Measurements from ENCODE around the gene BANF1. TPM values are rescaled to one million over a fixed set of nuclear protein-coding genes. Genes with fewer than 3 reads are reported as not detected.
"Not testable (repeated sequence)": the region's sequence is repeated elsewhere in the genome, so short reads cannot be mapped to it uniquely, and the experiment has no call there.

BANF1 gene
- total RNA-seq, 1 donor from 2014 or later, result 16.7 TPM

DNA sequence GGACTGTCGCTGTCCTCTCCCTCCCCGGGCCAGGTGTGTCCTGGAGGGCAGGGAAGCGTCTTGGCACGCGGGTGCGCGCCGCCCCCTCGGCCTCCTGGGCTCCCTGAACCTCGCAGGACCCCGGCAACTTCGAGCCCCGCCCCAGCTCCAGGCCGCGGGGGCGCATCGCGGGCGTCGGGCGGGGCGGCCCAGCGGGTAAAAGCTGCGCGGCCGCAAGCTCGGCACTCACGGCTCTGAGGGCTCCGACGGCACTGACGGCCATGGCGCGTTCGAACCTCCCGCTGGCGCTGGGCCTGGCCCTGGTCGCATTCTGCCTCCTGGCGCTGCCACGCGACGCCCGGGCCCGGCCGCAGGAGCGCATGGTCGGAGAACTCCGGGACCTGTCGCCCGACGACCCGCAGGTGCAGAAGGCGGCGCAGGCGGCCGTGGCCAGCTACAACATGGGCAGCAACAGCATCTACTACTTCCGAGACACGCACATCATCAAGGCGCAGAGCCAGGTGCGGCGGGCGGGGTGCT is 9.5 kb downstream of the BANF1 start, which contains the start of gene CST6:
Gene CST6 (plus strand): TSS at position 224 of the 519 bp plus-strand sequence. CDS start 37 bp downstream, at position 261.
- no peak for DNase-seq

DNA sequence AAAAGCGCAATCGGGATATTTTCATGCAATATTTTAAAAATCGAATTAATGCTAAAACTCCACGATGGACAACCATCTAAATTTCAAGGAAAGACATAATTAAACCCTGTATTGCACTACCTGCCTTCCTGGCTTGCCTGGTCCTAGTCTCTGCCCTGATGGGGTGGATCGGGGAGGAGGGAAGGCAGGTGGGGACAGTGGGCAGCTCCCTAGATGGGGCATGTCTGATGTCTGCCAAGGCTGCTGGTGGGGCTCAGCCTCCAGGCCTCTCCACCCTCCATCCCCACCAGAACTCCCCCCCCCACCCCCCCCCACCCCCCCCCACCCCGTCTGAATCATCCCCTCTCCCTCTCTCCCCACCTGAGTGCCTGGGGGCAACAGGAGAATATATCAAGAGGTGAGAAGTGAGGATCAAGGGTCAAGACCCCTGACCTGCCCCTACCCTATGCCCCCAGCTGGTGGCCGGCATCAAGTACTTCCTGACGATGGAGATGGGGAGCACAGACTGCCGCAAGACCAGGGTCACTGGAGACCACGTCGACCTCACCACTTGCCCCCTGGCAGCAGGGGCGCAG is 10.2 kb downstream of the BANF1 start:
- no peak for DNase-seq

DNA sequence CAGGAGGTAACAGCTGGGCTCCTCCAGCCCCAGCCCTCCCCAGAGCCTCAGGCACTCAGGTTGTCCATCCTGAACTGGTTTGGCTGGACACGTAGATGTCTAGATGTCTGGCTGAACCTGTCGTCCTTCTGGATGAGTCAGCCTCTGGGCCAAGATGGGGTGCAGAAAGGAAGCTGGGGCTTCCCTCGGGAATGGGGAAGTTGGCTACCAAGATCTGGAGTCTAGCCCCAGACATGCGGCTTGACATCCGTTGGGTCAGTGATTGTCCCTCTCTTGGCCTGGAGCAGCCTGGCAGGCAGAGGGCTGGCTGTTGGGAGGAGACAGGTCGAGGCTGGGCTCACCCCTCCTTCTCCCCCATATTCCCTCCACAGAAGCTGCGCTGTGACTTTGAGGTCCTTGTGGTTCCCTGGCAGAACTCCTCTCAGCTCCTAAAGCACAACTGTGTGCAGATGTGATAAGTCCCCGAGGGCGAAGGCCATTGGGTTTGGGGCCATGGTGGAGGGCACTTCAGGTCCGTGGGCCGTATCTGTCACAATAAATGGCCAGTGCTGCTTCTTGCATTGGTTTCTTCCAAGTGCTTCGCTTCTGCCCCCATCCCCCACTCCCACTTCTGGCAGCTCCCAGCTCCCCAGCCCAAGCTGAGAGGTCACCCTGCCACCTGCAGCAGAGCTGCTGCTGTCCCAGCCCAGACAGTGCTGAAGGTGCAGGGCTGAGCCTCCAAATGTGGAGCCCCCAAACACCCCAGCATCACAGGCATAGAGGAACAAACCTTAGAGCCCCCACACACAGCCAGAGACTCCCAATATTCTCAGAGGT is 10.9 kb downstream of the BANF1 start:
- DNase-seq, result no peak

DNA sequence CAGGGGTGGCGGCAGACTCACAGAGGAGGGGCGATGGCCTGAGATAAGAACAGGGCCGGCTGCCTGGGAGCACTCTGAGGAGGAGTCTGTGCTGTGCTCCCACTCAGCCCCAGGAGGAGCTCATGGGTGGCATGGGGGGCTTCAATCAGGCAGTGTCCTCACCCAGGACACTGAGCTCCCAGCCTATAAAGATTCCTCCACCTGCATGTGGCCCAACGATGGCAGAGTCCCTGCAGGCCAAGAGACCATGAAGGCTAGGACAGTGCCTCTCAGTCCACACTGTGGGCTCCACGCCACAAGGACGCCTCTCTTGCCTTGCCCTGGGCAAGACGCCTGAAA is 11.4 kb downstream of the BANF1 start:
- no peak for DNase-seq

DNA sequence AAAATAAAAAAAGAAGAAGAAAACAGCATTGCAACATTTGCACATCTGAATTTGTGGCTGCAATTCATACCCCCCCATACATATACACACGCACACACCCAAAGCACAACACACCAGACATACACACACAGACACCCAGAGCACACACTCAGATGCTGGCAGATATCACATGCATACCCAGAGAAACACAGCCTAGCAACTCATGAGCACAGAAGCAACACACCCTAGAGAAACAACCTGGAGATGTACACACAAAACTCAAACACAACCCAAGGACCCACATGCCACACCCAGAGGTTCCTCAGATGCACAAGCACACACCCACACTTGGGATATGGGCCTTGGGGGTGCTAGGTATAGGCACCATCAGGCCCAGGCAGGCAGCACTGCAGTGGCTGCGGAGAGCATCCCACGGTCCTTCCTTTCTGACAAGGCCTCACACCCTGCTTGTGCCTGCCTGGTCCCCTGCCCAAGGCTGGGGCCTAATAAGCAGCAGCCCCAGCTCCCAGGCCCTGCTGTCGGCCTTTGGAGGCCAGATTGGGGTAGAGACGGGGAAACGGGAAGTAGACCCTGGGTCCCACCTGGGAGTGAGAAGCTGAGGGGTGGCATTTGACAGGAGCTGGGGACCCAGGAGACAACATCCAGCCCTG is 12.6 kb downstream of the BANF1 start:
- no peak for DNase-seq

DNA sequence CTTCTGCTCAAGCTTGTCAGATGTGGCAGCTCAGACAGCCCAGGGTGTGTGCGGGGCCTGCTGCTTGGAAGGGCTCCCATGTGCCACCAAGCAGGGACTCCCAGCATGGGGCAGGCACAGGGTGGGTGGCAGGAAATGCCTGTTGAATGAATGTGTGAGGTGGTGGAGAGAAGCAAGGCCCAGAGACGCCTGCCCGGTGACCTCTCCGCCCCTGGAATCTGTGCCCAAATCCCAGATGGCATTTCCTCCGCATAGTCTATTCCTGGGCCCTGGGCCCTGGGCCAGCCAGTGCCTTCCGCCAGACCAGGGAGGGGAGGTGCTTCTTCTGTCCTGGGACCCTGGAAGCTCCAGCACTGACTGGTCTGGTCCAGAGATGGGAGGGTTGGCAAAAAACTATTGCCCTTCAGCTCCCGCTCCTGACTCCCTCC is 13.2 kb downstream of the BANF1 start:
- no peak for DNase-seq

DNA sequence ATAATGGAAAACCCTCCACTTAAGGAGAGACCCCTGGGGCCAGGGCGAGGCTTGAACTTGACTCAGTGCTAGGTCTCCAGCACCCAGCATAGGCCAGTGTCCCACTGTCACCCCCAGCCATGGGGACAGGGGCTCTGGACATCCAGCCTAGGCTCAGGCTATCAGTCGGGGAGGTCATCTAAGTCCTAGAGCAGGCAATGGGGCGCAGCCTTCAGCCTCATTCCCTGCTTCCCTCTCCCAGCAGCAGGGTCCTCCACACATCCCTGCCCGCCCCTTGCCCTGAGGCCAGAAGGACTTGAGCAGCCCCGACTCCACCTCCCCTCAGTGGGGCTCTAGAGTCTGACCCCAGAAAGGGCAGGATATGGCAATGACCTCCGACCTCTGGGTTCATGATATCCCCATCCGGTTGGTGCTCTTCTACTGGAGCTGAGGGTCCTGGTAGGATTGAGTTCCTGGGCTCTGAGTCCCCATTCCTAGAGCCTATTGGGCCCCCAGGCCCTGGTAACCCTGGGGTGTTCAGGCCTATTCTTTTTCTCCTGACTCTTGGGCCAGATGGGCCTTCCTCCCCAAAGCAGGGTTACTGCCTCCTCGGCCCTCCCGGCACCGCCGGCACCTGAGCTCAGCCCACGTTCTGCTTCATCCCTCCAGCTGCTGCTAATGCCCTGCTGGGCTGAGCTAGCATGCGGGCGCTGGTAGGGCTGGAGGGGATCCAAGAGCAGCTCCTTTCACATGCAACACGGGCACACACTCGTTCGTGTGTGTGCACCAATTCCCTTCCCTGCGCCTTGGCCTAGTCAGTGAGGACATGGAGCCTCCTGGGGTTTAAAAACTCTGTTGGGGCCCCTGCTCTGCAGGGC is 13.9 kb downstream of the BANF1 start:
- DNase-seq, result no peak

DNA sequence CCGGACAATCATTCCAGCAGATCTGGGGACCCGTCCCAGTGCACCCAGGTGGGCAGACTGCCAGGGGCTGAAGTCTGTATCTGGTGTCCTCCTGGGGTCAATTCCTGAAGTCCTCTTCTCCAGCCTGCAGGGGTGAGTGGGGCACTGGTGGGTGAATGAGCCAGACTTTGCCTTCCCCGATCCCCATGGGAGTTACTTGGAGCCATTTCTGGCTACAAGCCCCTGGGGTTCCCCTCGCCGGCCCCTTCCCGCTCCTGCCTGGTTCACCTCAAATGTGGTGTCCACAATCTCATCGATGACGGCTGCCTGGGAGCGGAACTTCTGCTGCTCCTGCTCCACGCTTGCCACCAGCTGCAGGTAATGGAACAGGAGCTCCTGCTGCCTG is 14.5 kb downstream of the BANF1 start:
- DNase-seq, result no peak

DNA sequence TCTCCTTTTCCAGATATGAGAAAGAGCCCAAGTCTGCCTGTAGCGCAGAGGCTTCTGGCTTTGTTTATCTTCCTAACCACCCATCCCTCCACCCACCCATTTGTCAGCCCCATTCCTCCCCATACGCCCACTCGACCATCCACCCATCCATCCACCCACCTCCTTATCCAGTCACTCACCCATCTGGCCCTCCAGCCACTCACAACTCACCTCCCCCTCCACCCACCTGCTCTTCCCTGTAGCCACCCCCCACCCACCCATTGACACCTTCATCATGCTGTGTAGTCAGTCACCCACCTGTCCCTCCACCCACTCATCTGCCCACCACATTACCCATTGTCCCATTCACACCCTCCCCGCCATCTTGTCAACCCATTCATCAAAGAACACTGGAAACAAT is 15.0 kb downstream of the BANF1 start:
- DNase-seq, result no peak

DNA sequence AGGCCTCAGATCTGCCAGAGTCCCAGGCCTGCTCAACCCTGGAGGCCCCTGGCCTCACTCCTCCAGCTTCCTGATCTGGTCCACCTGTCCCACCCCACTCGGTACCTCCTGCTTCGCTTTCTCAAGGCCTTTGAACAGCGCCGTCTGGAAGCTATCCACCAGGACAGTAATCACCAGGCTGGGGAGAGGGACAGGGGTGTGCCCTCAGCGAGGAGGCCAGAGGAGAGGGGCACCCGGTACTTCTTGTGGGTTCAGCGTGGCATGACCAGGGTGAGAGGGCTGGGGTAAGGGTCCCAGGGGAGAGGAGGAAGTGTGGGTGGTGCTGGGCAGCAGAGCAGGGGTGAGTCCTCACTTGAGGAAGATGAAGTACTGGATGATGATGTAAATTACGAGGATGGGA is 17.9 kb downstream of the BANF1 start:
- DNase-seq, result no peak

DNA sequence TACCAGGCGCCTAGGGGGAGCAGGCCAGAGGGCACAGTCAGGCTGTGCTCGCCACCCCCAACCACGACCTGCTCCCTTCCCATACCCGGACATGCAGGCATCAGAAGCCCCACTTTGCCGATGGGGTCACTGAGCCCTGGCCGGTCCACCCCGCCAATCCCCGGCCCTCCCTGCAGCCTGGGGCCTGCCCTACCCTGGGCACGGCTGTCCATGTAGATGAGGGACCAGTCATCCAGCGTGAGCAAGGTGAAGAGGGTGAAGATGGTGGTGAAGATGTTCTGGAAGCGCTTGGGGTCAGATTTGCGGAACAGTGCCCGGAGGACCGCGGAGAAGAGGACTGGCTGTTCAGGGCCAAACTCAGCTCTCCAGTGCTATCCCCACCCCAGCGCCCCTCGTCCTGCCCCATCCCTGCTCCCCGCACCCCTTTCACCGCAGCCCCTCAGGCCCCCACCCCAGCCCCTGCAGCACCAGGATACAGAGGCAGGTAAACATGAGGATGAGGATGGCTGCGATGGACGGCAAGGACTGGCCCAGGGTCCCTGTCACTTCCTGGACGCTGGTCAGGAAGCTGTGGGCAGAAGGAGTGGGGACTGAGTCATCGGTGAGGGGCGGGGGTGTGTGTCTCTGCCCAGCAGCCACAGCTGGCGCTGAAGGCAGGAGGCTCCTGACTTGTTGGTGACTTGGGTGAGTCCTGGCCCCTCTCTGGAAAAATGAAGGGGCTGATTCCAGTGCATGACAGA is 18.5 kb downstream of the BANF1 start:
- DNase-seq, result no peak

DNA sequence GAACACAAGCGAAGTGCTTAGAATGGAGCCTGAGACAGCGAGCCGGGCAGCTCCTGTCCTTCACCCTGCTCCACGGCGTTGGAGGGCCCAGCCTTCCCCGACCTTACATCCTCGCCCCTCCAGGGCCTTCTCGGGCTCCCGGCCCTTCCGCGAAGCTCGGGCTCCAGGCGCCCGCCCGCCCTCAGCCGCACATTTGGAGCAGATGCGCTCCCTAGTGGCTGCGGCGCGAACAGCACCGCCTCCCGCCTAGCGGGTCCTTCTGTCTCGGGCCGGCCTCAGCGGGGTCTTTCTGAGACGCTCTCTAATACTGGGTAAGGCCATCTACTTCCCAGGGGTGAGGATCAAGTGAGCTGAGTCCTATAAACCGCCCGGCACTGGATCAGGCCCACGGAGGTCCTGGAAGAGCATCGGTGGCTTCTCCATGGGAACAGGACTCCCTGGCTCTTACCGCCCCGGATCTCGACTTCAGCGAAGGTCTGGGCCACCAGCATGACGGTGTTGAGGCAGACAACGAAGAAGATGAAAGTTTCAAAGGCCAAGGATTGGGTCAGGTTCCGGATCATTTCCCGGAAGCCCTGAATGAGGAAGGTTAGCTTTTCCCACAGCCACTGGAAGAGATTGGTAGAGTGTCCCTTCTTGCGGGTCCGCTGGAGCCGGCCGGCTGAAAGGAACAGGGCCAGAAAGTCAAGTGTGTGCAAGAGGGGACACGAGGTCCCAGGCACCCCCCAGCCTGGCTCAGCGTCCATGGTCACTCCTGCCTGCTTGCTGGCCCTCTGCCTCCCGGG is 20.3 kb downstream of the BANF1 start:
- DNase-seq, result no peak

DNA sequence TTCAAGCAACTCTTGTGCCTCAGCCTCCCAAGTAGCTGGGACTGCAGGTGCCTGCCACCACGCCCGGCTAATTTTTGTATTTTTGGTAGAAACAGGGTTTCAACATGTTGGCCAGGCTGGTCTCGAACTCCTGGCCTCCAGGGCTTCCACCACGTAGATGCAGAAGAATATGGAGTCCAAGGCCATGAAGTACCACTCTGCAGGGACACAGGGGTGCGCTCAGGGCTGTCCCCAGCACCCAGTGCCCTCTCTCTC is 20.8 kb downstream of the BANF1 start:
- not testable (repeated sequence) for DNase-seq

DNA sequence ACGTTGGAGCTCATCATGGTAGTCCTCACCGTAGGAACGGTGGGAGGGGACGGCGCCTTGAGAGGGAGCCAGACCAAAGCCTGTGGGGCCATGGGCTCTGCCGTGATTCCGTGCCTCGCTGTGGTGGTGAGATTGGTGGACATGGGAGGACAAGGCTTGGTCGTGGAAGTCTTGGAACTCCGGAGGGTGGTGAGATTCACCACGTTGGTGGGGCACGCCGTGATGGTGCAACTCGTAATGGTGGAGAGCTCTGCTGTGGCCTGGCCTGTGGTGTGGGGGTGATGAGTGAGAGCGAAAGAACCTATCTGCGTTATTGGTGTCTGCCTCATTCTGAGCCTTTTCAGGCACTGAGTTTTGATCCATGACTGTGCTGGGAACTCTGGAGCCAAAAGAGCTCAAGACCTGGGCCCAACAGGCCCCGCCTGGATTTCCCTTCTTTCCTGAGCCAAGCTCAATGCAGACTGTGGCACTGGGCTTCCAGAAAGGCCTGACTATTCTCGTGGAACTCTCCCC is 23.8 kb downstream of the BANF1 start, which contains the start of gene CATSPER1:
Gene CATSPER1 (minus strand): TSS at position 463 of the 513 bp plus-strand sequence. CDS start 100 bp downstream, at position 363.
- DNase-seq, result no peak

DNA sequence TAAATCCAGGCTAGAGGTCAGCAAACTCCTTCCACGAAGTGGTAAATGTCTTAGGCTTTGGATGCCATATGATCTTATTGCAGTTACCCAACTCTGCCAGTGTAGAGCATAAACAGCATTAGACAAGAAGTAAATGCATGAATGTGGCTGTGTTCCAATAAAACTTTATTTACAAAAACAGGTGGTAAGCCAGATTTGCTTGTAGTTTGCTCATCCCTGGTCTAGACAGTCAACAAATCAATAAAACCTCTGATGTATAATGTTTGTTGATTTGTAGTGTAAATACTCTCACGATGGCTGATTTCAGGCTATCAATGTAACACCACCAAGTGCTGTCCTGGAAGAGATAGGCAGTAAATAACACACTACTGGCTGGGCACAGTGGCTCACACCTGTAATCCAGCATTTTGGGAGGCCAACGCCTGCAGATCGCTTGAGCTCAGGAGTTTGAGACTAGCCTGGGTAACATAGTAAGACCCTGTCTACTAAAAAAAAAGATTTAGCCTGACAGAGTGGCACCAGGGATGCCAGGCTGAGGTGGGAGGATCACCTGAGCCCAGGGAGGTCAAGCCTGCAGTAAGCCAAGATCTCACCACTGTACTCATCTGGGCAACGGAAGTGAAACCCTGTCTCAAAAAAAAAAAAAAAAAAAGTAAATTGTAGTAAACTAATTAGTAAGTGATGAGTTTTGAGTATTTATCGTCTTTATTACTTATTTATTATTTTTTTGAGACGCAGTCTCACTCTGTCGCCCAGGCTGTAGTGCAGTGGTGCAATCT is 30.8 kb downstream of the BANF1 start:
- DNase-seq, result no peak

DNA sequence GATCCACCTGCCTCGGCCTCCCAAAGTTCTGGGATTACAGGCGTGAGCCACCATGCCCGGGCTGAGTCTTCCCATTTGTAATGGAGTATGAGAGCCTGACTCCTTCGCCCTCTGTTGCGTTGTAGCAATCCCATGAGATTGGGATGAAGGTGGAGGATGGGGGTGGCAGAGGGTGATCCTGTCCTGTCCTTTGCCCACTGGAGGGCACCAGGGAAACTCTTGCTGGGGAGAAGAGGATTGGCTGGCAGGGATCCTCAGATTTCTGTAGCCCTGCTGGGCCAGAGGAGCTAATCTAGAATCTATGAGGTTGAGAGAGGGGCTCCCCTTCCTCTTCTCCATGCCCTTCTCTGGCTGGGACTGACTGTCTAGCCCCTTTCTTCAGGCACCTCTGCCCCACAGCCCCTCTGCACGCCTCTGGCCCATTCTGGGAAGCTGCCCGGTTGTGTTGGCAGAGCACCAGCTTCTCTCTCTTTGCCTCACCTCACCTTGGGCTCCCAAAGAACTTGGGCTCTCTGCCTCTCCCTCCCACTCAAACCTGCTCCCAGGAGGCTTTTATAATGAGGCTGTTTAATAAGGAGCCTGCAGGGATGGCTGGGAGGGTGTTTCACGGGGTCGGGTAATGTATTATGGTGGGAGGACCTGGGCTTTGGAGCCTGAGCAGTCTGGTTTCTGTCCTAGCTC is 33.5 kb downstream of the BANF1 start:
- no peak for DNase-seq

DNA sequence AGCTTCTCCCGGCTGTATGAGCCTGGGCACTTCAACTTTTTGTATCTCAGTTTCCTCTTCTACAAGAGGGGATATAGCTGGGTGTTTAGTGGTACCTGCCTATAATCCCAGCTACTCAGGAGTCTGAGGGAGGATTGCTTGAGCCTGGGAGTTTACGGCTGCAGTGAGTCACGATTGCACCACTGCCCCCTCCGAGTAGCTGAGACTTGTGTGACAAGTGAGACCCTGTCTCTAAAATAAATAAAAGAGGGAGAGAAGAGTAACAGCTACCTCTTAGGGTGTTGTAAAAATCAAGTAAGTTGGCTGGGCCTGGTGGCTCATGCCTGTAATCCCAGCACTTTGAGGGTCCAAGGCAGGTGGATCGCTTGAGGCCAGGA is 34.0 kb downstream of the BANF1 start:
- DNase-seq, result no peak

DNA sequence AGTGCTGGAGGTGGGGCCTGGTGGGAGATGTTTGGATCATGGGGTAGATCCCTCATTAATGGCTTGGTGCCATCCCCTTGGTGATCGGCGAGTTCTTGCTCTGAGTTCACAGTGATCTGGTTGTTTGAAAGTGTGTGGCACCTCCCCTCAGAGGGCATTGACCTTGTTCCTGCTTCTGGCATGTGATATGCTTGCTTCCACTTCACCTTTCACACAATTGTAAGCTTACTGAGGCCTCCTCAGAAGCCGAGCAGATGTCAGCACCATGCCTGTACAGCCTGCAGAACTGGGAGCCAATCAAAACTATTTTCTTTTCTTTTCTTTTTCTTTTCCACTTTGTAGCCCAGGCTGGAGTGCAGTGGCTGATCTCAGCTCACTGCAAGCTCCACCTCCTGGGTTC is 35.0 kb downstream of the BANF1 start:
- DNase-seq, result no peak

DNA sequence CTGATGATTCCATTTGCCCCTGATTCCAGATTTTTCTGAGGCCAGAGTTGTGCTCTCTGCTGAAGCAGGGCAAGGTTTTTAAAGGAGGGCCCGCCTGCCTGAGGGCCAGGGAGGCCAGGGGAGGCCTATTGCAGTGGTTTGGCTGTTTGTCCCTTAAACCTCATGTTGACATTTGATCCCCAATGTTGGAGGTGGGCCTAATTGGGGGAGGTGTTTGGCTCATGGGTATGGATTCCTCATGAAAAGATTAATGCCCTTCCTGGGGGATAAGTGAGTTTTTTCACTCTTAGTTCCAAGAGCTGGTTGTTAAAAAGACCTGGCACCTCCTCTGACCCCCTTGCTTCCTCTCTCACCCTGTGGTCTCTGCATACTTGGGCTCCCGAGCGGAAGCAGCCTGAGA is 37.5 kb downstream of the BANF1 start:
- DNase-seq, result no peak
